Muscle of arm (tissue), 12 donors: ENCODE data around the gene PRKAG2. TPM values are rescaled to one million over a fixed set of nuclear protein-coding genes. Genes with fewer than 3 reads are reported as not detected.
A peak's percentile ranks its signal among the peaks of the same experiment; 100 is the strongest.
"Not testable (repeated sequence)": the region's sequence is repeated elsewhere in the genome, so short reads cannot be mapped to it uniquely, and the experiment has no call there.

Experiments used
- DNase-seq: peaks from one replicate; pipeline ENCODE4 v3.0.0-alpha.2; 2013
- polyA plus RNA-seq, 12 donors: library from polyadenylated mRNA; unstranded; fragments of 120-200 nt; gene quantifications; one replicate each; pipeline ENCODE4 v1.2.1, GENCODE V29; 2013; ENCODE audit not compliant: insufficient read length in 12 of 12

PRKAG2 gene
- polyA plus RNA-seq, 12 donors: 9.8 to 21.3 (median 14.0) TPM; not detected in 1

DNA sequence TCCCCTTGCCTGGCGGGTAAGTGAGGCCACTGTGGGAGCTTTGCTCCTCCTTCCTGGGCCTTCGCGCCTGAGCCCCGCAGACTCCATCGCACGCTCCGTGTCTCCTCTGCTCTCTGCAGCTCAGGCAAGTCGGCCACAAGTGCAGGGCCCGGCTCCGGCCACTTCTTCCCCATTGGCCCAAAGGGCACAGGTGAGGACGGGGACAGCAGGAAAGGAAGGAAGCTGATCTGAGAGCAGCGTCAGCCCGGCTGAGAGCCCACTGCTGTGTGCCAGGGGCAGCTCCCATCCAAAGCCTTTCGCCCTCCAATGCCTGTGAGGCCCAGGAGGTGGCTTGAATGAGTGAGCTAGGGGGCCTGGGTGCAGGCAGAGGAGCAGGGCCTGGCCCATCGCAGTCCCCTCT lies 323.6 kb downstream of the PRKAG2 start:
- no peak for DNase-seq

DNA sequence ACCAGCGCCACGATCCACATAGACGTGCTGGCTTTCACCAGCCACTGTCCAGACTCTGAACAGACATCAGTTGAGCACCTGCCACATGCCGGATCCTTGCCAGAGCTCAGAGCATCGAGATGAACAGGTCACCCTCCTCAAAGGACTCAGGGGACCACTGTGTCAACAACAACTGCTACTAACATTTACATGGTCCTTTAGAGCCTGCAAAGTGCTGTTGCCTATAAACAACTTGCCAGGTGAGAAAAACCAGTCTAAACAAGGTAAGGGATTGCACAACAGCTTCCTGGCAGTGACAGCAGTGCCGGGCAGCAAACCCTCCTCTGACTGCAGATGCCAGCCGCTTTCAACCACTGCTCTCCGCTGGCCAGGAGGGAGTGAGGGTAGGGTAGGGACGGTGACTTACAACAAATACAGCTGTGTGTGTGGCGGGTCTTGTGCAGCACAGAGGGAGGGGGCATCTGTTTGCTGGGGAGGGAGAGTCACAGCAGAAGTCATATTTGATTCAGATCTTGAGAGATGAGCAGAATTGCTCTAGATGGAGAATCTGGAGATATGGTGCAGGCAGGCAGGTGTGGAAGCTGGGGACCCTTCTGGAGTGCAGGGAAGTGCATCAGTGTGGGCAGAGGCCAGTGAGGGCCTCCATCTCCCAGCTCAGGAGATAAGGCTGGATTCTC lies 324.4 kb downstream of the PRKAG2 start:
- DNase-seq: no peak

DNA sequence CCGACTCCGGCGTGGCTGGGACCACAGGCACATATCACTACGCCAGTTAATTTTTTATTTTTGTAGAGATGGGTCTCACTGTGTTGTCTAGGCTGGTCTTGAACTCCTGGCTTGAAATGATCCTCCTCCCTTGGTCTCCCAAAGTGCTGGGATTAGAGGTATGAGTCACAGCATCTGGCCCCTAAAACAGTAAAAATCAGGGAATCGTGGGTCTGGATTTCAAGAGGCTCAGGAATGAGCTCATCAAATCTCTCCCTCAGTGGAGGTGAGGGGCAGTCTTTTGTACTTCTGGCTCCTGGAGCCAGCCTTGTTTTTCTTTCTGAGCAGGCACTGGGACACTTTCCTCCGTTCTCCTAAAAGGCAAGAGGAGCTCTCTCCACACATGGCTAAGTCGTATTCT lies 325.1 kb downstream of the PRKAG2 start:
- DNase-seq: no peak

DNA sequence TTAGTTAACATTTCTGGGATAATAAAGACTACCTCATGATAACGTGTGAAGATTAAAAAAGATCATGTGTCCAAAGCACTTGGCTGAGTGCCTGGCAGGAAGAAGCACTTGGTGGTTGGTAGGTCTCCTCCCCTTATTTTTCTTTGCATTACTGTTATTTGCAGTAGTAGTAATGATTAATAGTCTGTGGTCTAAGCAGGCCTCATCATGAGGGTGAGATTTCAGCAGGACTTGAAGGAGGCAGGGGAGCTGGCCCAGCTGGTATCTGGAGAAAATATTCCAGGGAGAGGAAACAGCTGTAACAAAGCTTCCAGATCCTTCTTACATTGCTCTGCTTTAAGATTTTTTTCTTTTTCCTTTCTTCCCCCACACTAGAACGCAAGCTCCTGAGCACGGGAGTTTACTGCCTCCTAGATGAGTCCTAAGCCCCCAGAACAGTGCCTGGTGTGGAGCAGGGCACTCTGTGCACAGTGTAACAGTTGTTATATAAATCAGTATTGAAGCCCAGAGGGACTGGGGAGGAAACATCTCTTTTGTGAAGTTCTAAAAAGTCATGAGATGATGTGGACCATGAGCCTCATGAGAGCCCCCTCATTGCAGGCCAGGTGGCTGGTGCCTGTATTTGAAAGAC lies 326.1 kb downstream of the PRKAG2 start:
- DNase-seq: no peak

DNA sequence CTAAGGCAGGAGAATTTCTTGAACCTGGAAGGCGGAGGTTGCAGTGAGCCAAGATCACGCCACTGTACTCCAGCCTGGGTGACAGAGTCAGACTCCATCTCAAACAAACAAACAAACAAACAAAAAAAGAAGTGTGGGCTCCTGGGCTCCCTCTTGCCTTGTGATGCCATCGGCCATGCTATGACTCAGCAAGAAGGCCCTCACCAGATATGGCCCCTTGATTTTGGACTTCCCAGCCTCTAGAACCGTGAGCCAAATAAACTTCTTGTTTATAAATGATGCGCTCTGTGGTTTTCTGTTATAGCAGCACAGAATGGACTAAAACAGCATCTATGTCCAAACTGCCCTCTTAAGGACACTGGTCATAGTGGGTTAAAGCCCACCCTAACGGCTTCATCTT lies 327.3 kb downstream of the PRKAG2 start:
- no peak for DNase-seq

DNA sequence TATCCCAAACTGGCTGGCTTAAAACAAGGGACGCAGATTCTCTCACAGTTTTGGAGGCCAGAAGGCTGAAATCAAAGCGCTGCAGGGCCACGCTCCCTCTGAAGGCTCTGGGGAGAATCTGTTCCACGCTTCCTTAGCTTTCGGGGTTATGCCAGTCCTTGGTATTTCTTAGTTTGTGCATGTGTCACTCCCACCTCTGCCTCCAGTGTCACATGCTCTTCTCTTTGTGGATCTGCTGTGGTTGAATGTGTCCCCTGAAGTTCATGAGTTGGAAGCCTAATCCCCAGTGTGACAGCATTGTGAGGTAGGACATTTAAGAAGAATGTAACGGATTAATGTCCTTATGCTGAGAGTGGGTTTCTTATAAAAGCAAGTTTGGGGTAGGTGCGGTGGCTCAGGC lies 327.8 kb downstream of the PRKAG2 start:
- DNase-seq: no peak

DNA sequence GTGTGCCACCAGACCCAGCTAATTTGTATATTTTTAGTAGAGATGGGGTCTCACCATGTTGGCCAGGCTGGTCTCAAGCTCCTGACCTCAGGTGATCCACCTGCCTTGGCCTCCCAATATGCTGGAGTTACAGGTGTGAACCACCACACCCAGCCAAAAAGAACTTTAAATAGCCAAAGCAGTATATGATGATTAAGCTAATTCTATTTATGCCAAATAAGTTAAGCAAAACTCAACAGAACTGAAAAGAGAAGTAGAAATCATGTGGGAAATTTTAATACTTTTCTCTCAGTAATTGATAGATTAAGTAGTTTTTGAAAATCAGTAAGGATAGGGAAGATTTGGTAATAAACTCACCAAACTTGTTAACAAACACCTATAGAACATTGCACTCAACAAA lies 332.7 kb downstream of the PRKAG2 start:
- no peak for DNase-seq

DNA sequence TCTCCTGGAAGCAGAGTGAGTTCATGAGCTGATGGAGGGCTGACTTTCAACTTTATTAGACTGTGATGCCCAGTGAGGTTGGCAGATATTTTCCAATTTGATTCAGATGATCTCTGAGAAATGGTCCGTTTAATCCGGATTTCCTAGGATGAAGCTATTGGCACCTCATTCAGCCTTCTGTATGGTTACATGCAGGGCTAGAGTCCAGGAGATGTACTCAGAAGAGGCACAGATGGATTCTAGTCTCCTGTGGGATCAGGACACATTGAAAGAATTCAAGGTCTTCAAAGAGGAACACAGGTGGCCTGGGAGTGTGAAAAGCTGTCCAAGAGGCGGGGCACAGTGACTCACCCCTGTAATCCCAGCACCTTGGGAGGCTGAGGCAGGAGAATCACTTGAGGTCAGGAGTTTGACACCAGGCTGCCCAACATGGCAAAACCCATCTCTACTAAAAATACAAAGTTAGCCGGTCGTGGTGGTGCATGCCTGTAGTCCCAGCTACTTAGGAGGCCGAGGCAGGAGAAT lies 334.2 kb downstream of the PRKAG2 start:
- DNase-seq: no peak

DNA sequence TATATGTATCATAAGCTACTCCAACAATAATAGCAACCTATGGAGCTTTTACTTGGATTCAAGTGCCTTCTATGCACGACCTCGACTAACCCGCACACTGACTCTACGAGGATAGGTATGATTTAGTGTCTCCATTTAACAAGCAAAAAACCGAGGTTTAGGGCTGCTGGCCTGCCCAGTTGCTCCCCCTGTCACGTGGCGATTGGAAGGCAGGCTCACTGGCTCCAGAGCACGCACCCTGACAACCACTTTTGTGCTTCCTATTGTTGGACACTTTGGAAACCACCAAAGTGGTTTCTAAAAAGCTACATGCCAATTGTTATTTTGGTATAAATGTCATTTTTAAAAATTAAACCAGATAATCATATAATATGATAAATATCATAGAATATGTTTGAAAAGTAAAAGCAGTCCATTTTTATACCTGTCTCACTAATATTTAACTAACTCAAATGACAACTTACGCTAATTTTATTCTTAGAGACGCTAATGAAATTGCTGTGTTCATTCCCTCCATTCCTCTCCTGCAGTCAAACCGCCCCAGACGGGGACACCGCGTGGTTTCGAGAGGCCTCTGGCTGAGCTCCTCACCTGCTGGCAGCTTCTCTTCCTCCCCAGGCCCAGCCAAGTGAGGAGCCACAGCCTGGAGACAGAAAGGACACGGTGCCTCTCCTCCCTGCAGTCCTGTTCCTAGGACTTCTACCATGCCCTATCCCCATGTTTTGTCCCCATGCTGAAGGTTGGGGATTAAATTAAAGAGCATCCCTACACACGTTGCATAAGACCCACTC lies 335.0 kb downstream of the PRKAG2 start:
- DNase-seq: no peak

DNA sequence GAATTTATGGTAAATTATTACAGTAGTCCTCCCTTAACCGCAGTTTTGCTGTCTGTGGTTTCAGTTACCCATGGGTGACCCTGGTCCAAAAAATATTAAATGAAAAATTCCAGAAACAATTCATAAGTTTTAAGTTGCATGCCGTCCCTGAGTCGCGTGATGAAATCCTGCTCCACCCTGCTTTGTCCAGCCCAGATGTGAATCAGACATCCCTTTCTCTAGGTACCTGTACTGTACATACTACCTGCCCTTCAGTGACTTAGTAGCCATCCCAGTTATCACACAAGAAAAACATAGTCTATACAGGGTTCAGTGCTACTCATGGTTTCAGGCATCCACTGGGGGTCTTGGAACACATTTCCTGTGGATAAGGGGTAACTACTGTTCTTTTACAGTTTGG lies 336.8 kb downstream of the PRKAG2 start:
- DNase-seq: no peak

DNA sequence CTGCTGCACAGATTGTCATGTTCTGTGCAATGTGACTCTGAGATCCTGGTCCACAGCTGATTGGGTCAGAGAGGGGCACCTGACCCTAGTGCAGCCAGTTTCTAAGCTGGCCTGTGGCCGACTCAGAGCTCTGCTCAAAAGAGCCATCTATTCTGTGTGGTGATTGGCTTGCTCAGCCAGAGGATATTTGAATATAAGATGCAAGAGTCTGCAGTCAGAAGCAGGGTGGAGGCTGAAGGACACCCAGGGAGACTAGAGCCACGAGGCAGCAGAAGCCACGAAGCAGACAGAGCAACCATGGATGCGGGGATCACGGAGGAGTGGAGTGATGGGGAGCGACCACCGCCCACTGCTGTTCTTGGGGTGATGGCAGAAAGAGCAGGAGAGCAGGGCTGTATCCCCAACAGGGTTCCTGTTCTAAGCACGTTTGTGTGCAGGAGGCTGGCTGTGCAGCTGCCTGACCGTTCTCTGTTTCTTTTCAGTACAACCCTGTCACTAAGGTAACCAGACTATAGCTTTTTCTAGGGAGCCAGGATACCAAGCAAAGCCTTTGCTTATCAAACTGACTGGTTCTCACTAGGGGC lies 337.7 kb downstream of the PRKAG2 start:
- DNase-seq: no peak

DNA sequence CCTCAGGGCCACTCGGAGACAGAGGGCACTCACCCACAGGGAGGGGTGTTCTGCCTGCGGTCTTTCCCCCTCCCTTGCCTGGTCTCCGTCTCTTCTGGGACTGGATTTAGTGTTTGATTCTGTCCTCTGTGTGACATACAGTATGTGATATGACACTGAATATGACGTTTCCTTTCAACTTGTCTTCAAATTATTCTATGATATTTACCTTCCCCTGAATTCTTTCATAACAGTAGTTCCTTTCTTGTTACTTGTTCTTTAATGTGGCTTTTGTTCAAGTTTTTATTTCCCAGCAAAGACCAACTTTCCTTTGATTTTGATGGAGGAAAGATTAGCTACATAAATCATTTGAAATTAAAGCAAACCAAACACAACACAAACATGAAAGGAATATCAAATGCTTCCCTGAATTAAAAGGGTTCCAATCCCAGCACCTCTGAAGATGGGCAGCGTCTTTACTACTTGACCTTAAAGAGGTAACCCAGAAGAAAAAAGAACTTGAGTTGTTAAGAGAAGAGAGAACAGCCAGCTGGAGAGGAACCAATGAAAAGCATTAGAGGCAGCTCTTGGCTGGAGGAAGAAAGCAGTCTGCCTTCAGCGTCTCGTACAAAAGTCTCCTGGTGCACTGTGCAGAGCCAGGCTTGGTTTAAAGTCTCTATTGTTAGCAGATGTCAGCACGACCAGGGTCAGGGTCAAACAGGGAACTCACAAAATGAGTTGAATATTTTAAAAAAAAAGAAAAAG lies 338.9 kb downstream of the PRKAG2 start:
- DNase-seq: peak; percentile 50

DNA sequence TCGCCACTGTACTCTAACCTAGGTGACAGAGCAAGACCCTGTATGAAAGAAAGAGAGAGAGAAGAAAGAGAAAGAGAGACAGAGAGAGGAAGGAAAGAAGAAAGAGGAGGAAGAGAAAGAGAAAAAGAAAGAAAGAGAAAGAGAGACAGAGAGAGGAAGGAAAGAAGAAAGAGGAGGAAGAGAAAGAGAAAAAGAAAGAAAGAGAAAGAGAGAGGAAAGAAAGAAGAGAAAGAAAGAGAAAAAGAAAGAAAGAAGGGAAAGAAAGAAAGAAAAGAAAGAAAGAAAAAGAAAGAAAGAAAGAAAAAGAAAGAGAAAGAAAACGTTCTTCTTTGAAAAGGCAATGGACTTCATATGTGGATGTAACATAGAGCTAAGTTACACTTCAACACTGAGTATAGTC lies 340.7 kb downstream of the PRKAG2 start:
- DNase-seq: not testable (repeated sequence)

DNA sequence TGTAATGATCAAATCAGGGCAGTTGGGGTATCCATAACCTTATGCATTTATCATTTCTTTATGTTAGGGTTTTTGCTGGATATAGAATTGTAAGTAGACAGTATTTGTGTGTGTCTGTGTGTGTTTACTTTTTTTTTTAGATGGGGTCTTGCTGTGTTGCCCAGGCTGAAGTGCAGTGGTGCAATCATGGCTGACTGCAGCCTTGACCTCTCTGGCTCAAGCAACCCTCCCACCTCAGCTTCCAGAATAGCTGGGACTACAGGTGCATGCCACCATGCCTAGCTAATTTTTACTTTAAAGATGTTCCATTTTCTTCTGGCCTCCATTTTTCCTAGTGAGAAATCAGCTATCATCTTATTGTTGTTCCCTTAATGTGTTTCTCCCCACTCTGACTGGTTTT lies 347.1 kb downstream of the PRKAG2 start:
- no peak for DNase-seq

DNA sequence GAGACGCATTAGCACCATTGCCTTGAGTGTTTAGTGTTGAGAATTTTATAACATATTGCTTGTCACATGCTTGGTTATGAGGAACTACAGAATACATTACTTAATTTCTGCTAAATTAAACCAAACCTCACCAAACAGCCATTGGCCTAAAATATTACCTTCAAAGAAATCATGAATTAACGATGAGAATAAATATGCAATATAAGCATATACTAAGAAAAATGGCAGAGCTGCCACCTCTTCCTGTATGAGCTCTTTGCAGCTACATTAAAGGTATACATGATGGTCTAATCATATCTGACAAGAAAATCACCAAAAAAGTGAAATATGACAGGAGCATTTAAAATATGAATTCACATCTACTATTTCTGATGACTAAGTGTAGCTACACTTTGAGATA lies 352.1 kb downstream of the PRKAG2 start:
- no peak for DNase-seq

DNA sequence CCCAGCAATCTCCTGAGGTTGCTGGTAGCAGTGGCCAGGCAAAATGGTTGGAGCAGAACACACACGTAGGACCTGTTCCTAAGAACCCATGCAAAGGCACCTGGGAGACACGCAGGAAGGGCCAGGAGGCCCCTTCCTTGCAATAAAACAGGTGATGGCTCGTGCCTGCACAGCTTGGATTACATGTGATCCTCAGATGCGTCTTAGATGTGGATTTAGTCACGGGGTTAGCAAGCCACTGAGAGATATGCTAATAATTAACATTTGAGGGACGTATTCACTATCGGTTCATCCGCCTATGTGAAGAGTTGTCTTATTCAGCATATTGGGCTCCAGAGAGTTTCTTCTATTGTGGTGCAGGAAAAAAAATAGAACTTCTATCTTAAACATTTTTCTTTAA lies 352.6 kb downstream of the PRKAG2 start:
- DNase-seq: no peak

DNA sequence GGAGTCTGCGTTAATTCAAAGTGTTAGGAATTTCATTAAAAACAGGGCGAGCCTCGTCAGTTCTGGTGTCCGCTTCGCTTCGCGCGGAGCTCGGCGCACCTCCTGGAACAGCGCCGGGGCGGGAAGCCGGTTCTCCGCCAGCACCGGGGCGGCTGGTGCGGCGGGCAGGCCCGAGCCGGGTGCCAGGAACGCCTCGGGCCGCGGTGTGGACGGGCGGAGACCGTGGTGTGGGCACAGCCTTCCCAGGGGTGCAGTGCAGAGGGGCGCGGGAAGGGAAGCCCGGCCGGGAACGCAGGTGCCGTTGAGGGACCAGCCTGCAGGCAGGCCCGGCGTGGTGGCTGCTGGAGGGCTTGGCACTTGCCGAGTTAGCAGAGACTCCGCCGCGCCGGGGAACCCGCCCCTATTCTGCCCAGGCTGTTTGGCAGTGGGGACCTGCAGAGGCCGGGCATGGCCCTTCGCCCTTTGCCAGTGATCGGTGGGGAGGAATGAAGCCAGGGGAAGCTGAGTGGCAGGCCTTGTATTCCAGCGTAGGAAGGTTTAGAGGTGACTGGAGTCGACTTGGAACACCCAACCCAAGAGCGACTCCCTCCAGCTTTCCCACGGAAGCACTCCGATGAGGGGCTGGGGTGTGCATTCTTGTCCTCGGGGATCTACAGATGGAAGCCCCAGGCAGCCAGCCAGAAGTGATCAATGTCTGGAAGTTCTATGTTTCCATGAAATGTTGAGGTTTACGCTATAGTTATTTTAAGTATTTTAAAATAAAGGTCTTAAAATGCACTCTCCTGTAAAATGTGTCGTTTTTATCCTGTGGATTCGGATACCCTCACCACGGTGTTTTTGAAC lies 356.3 kb downstream of the PRKAG2 start:
- DNase-seq: no peak

DNA sequence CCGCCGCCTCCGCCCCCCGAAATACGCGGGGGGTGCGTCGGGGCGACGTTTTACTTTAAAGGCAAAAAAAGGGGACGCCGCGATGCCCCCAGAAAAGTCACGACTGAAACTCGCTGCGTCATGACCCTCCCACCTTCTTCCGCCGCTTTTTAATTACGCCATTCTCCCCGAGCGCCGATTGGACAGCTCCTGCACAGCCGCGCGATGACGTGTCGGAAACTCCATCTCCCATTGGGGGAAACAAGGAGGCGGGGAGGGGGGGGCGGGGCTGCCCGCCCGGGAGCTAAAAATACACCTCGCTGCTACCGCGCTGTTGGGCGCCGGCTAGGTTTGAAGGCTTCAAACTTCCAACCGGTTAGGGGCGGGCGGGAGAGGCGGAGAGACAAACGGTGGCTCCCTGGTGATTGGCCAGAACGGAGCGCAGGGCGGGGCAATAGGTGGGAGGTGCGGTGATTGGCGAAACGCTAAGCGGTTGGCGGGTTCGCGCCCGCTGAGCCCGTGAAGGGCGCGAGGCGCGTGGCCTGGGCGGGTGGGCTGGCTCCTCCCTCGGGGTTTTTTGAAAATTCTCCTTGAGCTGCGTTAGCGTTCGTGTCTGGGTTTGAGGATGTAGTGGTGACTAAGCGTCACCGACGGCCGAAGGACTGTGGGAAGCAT lies 357.0 kb downstream of the PRKAG2 start, which contains the start of gene RHEB:
Gene RHEB, minus strand, starts transcription at position 131 of the 654 bp plus-strand sequence. CDS start 384 bp downstream, outside the sequence.
- DNase-seq: peak; percentile 100

DNA sequence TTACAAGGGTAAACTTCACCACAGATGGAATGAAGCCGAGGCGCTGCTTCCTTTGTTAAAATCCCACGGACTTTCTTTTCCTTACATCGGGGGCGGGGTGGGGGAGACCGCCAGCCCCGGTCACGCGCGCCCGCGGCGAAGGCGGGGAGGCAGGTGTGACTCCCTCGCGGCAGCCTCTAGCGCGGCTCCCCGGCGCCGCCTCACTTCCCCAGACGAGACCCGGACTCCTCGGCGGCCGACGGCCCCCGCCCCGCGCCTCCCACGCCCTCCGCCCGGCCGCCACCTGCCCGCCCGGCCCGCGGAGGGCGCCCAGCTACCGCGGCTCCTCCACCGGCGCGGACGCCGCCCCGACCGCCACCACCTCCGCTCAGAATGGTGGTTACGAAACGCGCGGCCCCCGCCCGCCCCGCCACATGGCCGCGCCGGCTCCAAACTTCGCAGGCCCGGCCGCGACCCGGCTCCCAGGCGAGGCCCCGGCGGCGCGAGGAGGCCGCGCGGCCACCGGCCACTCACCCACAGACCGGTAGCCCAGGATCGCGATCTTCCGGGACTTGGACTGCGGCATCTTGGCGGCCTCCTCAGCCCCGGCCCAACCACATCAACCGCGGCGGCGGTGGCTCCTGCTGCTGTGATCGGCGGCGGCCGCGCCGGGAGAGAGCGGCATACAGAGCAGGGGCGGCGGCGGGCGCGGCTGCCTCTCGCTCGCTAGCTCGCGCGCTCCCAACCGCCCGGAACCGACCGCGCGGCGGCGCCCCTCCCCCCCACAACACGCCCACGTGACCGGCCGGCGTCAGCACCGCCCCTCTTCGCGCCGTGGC lies 357.8 kb downstream of the PRKAG2 start:
- DNase-seq: not testable (repeated sequence)
